Muscle of leg (tissue), 9 donors: Measurements from ENCODE around the gene ARG2. TPM values are rescaled to one million over a fixed set of nuclear protein-coding genes. Genes with fewer than 3 reads are reported as not detected.

Experiments used
- polyA plus RNA-seq, 8 donors: library from polyadenylated mRNA; unstranded; fragments of 120-200 nt; gene quantifications; one replicate each; pipeline versions ENCODE4 v1.2.1 to v1.2.3, GENCODE V29; 2013; ENCODE audit warnings: inconsistent platforms in 1 of 8, low replicate concordance in 1 of 8; ENCODE audit not compliant: insufficient read length in 8 of 8, insufficient read depth in 1 of 8
- total RNA-seq: library from RNA; stranded (reverse); fragments of 120-200 nt; gene quantifications from one replicate; pipeline ENCODE4 v1.2.4, GENCODE V29; 2013

The ARG2 gene
- total and polyA plus RNA-seq, 9 donors, result 1.0 to 3.1 (median 2.0) TPM

Other genes starting within 250 kb of the ARG2 start
- 0.22 TPM for gene PLEK2, start 207.8 kb upstream of the ARG2 start, total RNA-seq
- gene PLEK2, start 207.8 kb upstream of the ARG2 start, polyA plus RNA-seq, result 1 to 10 TPM in 3 of 8 donors, under 1 TPM in 5; 0.44 to 3.0 (median 0.88) TPM
- gene TMEM229B, start 131.2 kb upstream of the ARG2 start, total RNA-seq, result 0.40 TPM
- gene TMEM229B, start 131.2 kb upstream of the ARG2 start, polyA plus RNA-seq, result under 1 TPM; 0.23 to 0.62 (median 0.43) TPM
- 0.75 TPM for gene PLEKHH1, start 86.6 kb upstream of the ARG2 start, total RNA-seq
- 1 to 10 TPM in 6 of 8 donors, under 1 TPM in 2; 0.58 to 3.5 (median 1.4) TPM for gene PLEKHH1, start 86.6 kb upstream of the ARG2 start, polyA plus RNA-seq
- 10.0 TPM for gene PIGH, start 19.7 kb upstream of the ARG2 start, total RNA-seq
- 10 to 100 TPM in 6 of 8 donors, 1 to 10 TPM in 2; 9.8 to 14.8 (median 13.1) TPM for gene PIGH, start 19.7 kb upstream of the ARG2 start, polyA plus RNA-seq
- gene VTI1B, start 54.7 kb downstream of the ARG2 start, total RNA-seq, result 52.8 TPM
- 10 to 100 TPM; 71.0 to 85.0 (median 79.1) TPM for gene VTI1B, start 54.7 kb downstream of the ARG2 start, polyA plus RNA-seq
- gene RDH11, start 75.8 kb downstream of the ARG2 start, total RNA-seq, result 43.3 TPM
- gene RDH11, start 75.8 kb downstream of the ARG2 start, polyA plus RNA-seq, result 10 to 100 TPM; 40.6 to 51.5 (median 44.4) TPM
- gene RDH12, start 82.0 kb downstream of the ARG2 start, total RNA-seq, result 0.40 TPM
- gene RDH12, start 82.0 kb downstream of the ARG2 start, polyA plus RNA-seq, result 1 to 10 TPM in 2 of 8 donors, under 1 TPM in 6; 0.30 to 1.2 (median 0.65) TPM
- gene ZFYVE26, start 196.7 kb downstream of the ARG2 start, total RNA-seq, result 12.9 TPM
- gene ZFYVE26, start 196.7 kb downstream of the ARG2 start, polyA plus RNA-seq, result 10 to 100 TPM in 7 of 8 donors, 1 to 10 TPM in 1; 9.4 to 16.8 (median 12.2) TPM
- 16.5 TPM for gene RAD51B, start 199.9 kb downstream of the ARG2 start, total RNA-seq
- gene RAD51B, start 199.9 kb downstream of the ARG2 start, polyA plus RNA-seq, result 1 to 10 TPM; 6.0 to 9.3 (median 7.2) TPM